Prostate gland (tissue), 2 donors: ENCODE data around the gene BHLHE41. TPM values are rescaled to one million over a fixed set of nuclear protein-coding genes. Genes with fewer than 3 reads are reported as not detected.

Experiments used
- DNase-seq: peaks from one replicate; pipeline ENCODE4 v3.0.0-alpha.2; 2019; ENCODE audit warnings: low spot score
- H3K27ac ChIP-seq, 2 donors: fragments of 200-600 bp; sonication (generic); 2 replicates each; pipeline ENCODE4 v1.5.1; 2017 to 2019
- H3K27me3 ChIP-seq: fragments of 200-600 bp; sonication (generic); replicated peaks from 2 replicates; pipeline ENCODE4 v1.5.1; 2019; ENCODE audit not compliant: insufficient read depth
- H3K36me3 ChIP-seq, 2 donors: fragments of 200-600 bp; sonication (generic); 1 replicate in 1 of 2; 2 replicates in 1 of 2; pipeline versions ENCODE4 v1.5.1 to v1.8.1; 2017 to 2019
- H3K4me1 ChIP-seq: fragments of 200-600 bp; sonication (generic); replicated peaks from 2 replicates; pipeline ENCODE4 v1.5.1; 2019
- H3K4me3 ChIP-seq, 2 donors: fragments of 200-600 bp; sonication (generic); 2 replicates each; pipeline ENCODE4 v1.5.1; 2017 to 2019
- H3K9me3 ChIP-seq: fragments of 200-600 bp; sonication (generic); 2 replicates; pipeline ENCODE4 v1.5.1; 2017
- POLR2A ChIP-seq: fragments of 450-650 bp; IDR thresholded peaks from one replicate; pipeline ENCODE4 v1.6.1; 2016; ENCODE audit warnings: antibody characterized with exemption, mild to moderate bottlenecking
- POLR2AphosphoS5 ChIP-seq: sonication (generic); formaldehyde crosslinking; IDR thresholded peaks from one replicate; pipeline ENCODE4 v1.6.1; 2017; ENCODE audit warnings: antibody characterized with exemption
- WGBS: methylation state at CpG from one replicate; pipeline ENCODE4 v1.1.5; 2018; 5-methylcytosine and 5-hydroxymethylcytosine counted together
- intact Hi-C: fragments of 100-400 bp; cut with DNase I; formaldehyde crosslinking; loops from one replicate; pipeline ENCODE4 v1.14.2; 2022
- total RNA-seq, 2 donors: library from RNA; depleted of rRNA; stranded (reverse); fragments of >200 nt; gene quantifications; one replicate each; pipeline ENCODE4 v1.1.0, GENCODE V29; 2016
- TF ChIP-seq, protein P1 (sequence below), 4 experiments: fragments of 200-600 bp in 2 of 4; fragments of 450-650 bp in 2 of 4; sonication (generic) in 2 of 4; IDR thresholded peaks; 1 replicate in 3 of 4; 2 replicates in 1 of 4; pipeline ENCODE4 v1.5.1; 2016 to 2019; ENCODE audit warnings: antibody characterized with exemption in 4 of 4, mild to moderate bottlenecking in 2 of 4, moderate library complexity in 2 of 4

The BHLHE41 gene
- total RNA-seq, 2 donors from 2014 or later: 11.3 to 31.5 TPM

DNA sequence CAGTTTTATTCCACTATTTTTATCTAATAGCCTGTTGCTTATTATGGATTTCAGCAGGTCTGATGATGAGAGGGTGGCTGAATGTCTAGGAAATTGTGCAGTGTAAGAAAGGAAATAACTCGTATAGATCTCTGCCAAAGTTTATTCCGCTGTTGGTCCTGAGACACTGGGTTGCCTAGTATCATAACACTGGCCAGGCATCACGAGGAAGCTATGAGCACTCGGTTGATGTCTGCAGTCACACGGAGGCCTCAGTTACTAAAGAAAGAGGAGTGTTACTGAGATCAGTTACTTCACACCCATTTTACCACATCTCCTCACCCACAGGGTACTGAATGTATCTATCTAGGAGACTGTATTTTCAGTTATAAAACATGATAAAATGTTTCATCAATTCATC is 21.9 kb downstream of the BHLHE41 start:
- Histone ChIP-seq H3K27me3 (no peaks in the 10 kb centered on the region), H3K27ac (no peak overlapping the region), H3K36me3 (no peaks in the 10 kb centered on the region), H3K4me1 (peaks cover 7% of the 10 kb centered on the region), H3K4me3 (no peak overlapping the region), H3K9me3 (no peaks in the 10 kb centered on the region)
- TF ChIP-seq POLR2A (no peak), POLR2AphosphoS5 (no peak)
- TF ChIP-seq, protein P1, sequence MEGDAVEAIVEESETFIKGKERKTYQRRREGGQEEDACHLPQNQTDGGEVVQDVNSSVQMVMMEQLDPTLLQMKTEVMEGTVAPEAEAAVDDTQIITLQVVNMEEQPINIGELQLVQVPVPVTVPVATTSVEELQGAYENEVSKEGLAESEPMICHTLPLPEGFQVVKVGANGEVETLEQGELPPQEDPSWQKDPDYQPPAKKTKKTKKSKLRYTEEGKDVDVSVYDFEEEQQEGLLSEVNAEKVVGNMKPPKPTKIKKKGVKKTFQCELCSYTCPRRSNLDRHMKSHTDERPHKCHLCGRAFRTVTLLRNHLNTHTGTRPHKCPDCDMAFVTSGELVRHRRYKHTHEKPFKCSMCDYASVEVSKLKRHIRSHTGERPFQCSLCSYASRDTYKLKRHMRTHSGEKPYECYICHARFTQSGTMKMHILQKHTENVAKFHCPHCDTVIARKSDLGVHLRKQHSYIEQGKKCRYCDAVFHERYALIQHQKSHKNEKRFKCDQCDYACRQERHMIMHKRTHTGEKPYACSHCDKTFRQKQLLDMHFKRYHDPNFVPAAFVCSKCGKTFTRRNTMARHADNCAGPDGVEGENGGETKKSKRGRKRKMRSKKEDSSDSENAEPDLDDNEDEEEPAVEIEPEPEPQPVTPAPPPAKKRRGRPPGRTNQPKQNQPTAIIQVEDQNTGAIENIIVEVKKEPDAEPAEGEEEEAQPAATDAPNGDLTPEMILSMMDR (IDR thresholded peaks at IDR 0.05): no peak
- 89% methylated on average over 5 of the region's 5 CpGs for WGBS
- intact Hi-C loops: no loop called here
- no peak for DNase-seq

DNA sequence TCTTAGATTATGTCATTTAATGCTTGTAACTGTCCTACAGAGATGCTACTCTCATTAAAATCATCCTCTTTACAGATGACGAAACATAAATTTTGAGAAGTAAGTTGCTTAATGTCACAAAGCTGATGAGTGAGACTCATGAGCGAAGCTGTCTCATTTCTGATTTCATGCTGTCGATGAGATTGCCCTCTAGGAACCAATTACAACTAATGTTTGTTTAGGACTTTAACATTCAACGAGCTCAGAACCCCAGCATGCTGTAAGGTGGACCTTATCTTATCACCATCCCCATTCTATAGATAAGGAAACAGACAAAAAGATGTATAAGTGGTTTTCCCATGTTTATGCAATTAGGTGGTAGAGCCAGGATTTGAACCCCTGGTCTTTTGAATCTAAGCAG is 23.1 kb downstream of the BHLHE41 start:
- Histone ChIP-seq H3K27ac (no peak overlapping the region), H3K27me3 (no peaks in the 10 kb centered on the region), H3K4me3 (no peak overlapping the region), H3K36me3 (no peaks in the 10 kb centered on the region), H3K4me1 (peaks cover 7% of the 10 kb centered on the region), H3K9me3 (no peaks in the 10 kb centered on the region)
- DNase-seq: no peak
- WGBS: 68% methylated on average over 4 of the region's 4 CpGs
- TF ChIP-seq, protein P1 (IDR thresholded peaks at IDR 0.05): no peak
- TF ChIP-seq POLR2AphosphoS5 (no peak), POLR2A (no peak)
- intact Hi-C loops: no loop called here

DNA sequence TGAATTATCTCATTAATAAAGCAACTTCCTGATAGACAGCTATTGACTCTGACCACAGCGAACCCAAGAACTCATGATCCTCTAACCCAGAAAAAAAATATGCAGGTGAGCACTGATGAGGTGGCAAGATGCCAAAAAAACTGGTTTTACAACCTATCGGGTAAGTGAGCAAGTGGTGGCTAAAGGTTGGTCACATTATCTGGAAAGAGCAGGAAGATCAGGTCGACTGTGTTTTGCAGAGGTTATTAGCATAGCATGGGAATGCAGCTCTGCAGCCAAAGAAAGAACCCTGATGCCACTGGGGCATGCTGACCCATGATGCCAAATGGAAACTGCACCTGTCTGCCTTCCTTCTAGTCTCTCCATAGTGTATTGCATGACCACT is 23.5 kb downstream of the BHLHE41 start:
- 41% methylated on average over 3 of the region's 3 CpGs for WGBS
- peak; percentile 67 for TF ChIP-seq POLR2AphosphoS5
- TF ChIP-seq, protein P1 (IDR thresholded peaks at IDR 0.05): no peak
- Histone ChIP-seq H3K9me3 (no peaks in the 10 kb centered on the region), H3K27me3 (no peaks in the 10 kb centered on the region), H3K4me1 (peaks cover 7% of the 10 kb centered on the region), H3K4me3 (no peak overlapping the region), H3K36me3 (no peaks in the 10 kb centered on the region), H3K27ac (no peak overlapping the region)
- intact Hi-C loops: no loop called here
- peak; percentile 76 for DNase-seq

DNA sequence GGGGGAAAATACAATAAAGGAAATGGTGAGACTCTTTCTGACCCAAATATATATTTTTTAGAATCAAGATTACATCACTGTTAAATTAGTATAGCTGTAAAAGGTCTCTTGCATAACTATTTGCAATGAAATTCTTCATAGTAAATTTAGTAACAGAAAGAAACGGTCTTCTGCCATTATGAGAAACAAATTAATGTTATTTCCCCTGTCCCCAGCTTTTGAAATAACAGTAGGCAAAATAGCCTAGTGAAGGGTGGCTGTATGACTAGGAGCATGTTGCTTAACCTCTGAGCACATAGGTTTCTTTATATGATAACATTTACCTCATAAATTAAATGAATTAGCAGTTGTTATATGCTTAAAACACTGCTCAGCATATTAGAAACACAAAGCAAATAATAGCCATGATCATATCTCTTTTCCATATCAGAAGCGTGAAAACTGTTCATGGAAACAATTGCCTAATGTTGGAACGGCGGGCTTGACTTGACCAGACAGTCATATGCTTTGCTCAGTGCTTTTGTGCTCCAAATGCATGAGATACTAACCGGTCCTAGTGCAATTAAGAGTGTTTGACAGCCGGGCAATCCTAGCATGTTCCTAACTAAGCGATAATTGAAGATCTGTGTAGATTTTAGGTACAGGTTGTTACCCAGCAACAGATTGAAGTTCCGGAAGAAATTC is 24.0 kb downstream of the BHLHE41 start:
- Histone ChIP-seq H3K36me3 (no peaks in the 10 kb centered on the region), H3K9me3 (no peaks in the 10 kb centered on the region), H3K27me3 (no peaks in the 10 kb centered on the region), H3K4me1 (peaks cover 7% of the 10 kb centered on the region), H3K27ac (no peak overlapping the region), H3K4me3 (no peak overlapping the region)
- intact Hi-C loops: no loop called here
- DNase-seq: no peak
- 58% methylated on average over 8 of the region's 8 CpGs for WGBS
- TF ChIP-seq POLR2A: no peak
- TF ChIP-seq, protein P1 (IDR thresholded peaks at IDR 0.05): no peak
- no peak for TF ChIP-seq POLR2AphosphoS5
